SHP77 (cell line): ENCODE measurements around the gene SNX25.
"Not testable (repeated sequence)": the region's sequence is repeated elsewhere in the genome, so short reads cannot be mapped to it uniquely, and the experiment has no call there.

ENCODE experiments used
- DNase-seq, 2 experiments: peaks; one replicate each; lab custom pipeline; 2025; lab: John Stamatoyannopoulos, UW

The SNX25 gene

GRCh38 chr4:185305979-185306442 lies 96.6 kb downstream of the SNX25 start:
- no peak for DNase-seq

- no peak for DNase-seq
Observed at GRCh38 chr4:185307136-185307950, 97.9 kb downstream of the SNX25 start.

- DNase-seq, result no peak
Observed at GRCh38 chr4:185309770-185310169, 100.4 kb downstream of the SNX25 start.

GRCh38 chr4:185311113-185311888 lies 101.9 kb downstream of the SNX25 start:
- no peak for DNase-seq

- no peak for DNase-seq
Observed at GRCh38 chr4:185312699-185313098, 103.3 kb downstream of the SNX25 start.

- DNase-seq, result not testable (repeated sequence)
Observed at GRCh38 chr4:185317462-185317861, 108.1 kb downstream of the SNX25 start.

- DNase-seq, result no peak
Observed at GRCh38 chr4:185317880-185318279, 108.5 kb downstream of the SNX25 start.

- DNase-seq, result no peak
Observed at GRCh38 chr4:185318679-185319078, 109.3 kb downstream of the SNX25 start.

GRCh38 chr4:185322803-185323202 lies 113.4 kb downstream of the SNX25 start:
- no peak for DNase-seq

GRCh38 chr4:185323606-185324005 lies 114.2 kb downstream of the SNX25 start:
- no peak for DNase-seq

- not testable (repeated sequence) for DNase-seq
Observed at GRCh38 chr4:185324361-185324760, 115.0 kb downstream of the SNX25 start.

GRCh38 chr4:185325721-185326120 lies 116.3 kb downstream of the SNX25 start:
- DNase-seq, result not testable (repeated sequence)

- DNase-seq, result no peak
Observed at GRCh38 chr4:185328586-185328985, 119.2 kb downstream of the SNX25 start.

- DNase-seq, result not testable (repeated sequence)
Observed at GRCh38 chr4:185329879-185330510, 120.6 kb downstream of the SNX25 start.

- DNase-seq, result no peak
Observed at GRCh38 chr4:185332575-185333464, 123.4 kb downstream of the SNX25 start.

GRCh38 chr4:185334326-185334725 lies 124.9 kb downstream of the SNX25 start:
- DNase-seq, result no peak

- DNase-seq, result no peak
Observed at GRCh38 chr4:185335579-185335978, 126.2 kb downstream of the SNX25 start.

GRCh38 chr4:185339941-185340340 lies 130.5 kb downstream of the SNX25 start:
- DNase-seq, result no peak

GRCh38 chr4:185341377-185341776 lies 132.0 kb downstream of the SNX25 start:
- no peak for DNase-seq

- DNase-seq, result no peak
Observed at GRCh38 chr4:185341841-185342240, 132.4 kb downstream of the SNX25 start.
